ENCODE results near the gene LAMP1. TPM values are rescaled to one million over a fixed set of nuclear protein-coding genes. Genes with fewer than 3 reads are reported as not detected.

The LAMP1 gene
- total RNA-seq, 1 experiment from 2014 or later: 217 TPM

Other genes with a start within 250 kb of the LAMP1 start
- gene F7, start 191.4 kb upstream of the LAMP1 start, total RNA-seq (2014; rRNA removed; shearing (Covaris generic)): not detected in 2 replicates
- 3.9 and 4.8 TPM in 2 replicates for gene F10, start 174.4 kb upstream of the LAMP1 start, total RNA-seq (2014; rRNA removed; shearing (Covaris generic))
- not detected in 2 replicates for gene PROZ, start 138.6 kb upstream of the LAMP1 start, total RNA-seq (2014; rRNA removed; shearing (Covaris generic))
- 108 and 126 TPM in 2 replicates for gene PCID2, start 88.6 kb upstream of the LAMP1 start, total RNA-seq (2014; rRNA removed; shearing (Covaris generic))
- 74.7 and 145 TPM in 2 replicates for gene CUL4A, start 87.6 kb upstream of the LAMP1 start, total RNA-seq (2014; rRNA removed; shearing (Covaris generic))
- gene GRTP1, start 66.9 kb downstream of the LAMP1 start, total RNA-seq (2014; rRNA removed; shearing (Covaris generic)): 0.34 and 0.97 TPM in 2 replicates
- gene ADPRHL1, start 156.2 kb downstream of the LAMP1 start, total RNA-seq (2014; rRNA removed; shearing (Covaris generic)): 6.3 and 10.5 TPM in 2 replicates
- gene DCUN1D2, start 193.5 kb downstream of the LAMP1 start, total RNA-seq (2014; rRNA removed; shearing (Covaris generic)): 10.7 and 17.8 TPM in 2 replicates